RPMI7951 (cell line): ENCODE data around the gene BTN3A1. TPM values are rescaled to one million over a fixed set of nuclear protein-coding genes. Genes with fewer than 3 reads are reported as not detected.
"Not testable (repeated sequence)": the region's sequence is repeated elsewhere in the genome, so short reads cannot be mapped to it uniquely, and the experiment has no call there.

Experiments
- DNase-seq: peaks from one replicate; pipeline ENCODE4 v3.0.0-alpha.2; 2012; ENCODE audit warnings: low read depth
- total RNA-seq: library from RNA; depleted of rRNA; stranded (reverse); fragments of >200 nt; shearing (Covaris generic); gene quantifications from 2 replicates; pipeline ENCODE4 v1.2.3, GENCODE V29; 2014

BTN3A1 gene
- total RNA-seq, 1 experiment from 2014 or later = 22.3 TPM

- DNase-seq = no peak
Measured at GRCh38 chr6:26415036-26415614, 13.1 kb downstream of the BTN3A1 start.

- DNase-seq = peak; percentile 29
Measured at GRCh38 chr6:26415791-26416190, 13.7 kb downstream of the BTN3A1 start.

GRCh38 chr6:26416288-26416687, 14.2 kb downstream of the BTN3A1 start:
- DNase-seq = no peak

GRCh38 chr6:26418077-26418476, 16.0 kb downstream of the BTN3A1 start:
- not testable (repeated sequence) for DNase-seq

- DNase-seq = not testable (repeated sequence)
Measured at GRCh38 chr6:26418795-26419194, 16.7 kb downstream of the BTN3A1 start.

- peak; percentile 70 for DNase-seq
Measured at GRCh38 chr6:26420688-26421171, 18.7 kb downstream of the BTN3A1 start.

- DNase-seq = peak; percentile 92
Measured at GRCh38 chr6:26421259-26422144, 19.4 kb downstream of the BTN3A1 start.

- no peak for DNase-seq
Measured at GRCh38 chr6:26422329-26422728, 20.3 kb downstream of the BTN3A1 start.

- no peak for DNase-seq
Measured at GRCh38 chr6:26426691-26427450, 24.8 kb downstream of the BTN3A1 start.

- DNase-seq = no peak
Measured at GRCh38 chr6:26427451-26427809, 25.4 kb downstream of the BTN3A1 start.

- DNase-seq = no peak
Measured at GRCh38 chr6:26428206-26428605, 26.1 kb downstream of the BTN3A1 start.

- DNase-seq = no peak
Measured at GRCh38 chr6:26430787-26431186, 28.7 kb downstream of the BTN3A1 start.

GRCh38 chr6:26431258-26432172, 29.4 kb downstream of the BTN3A1 start:
- DNase-seq = no peak

- DNase-seq = no peak
Measured at GRCh38 chr6:26432627-26433201, 30.6 kb downstream of the BTN3A1 start.

- DNase-seq = not testable (repeated sequence)
Measured at GRCh38 chr6:26433680-26434079, 31.6 kb downstream of the BTN3A1 start.

GRCh38 chr6:26436018-26436417, 33.9 kb downstream of the BTN3A1 start:
- no peak for DNase-seq

- no peak for DNase-seq
Measured at GRCh38 chr6:26437550-26437949, 35.5 kb downstream of the BTN3A1 start.

GRCh38 chr6:26438000-26438399, 35.9 kb downstream of the BTN3A1 start:
- no peak for DNase-seq

- DNase-seq = no peak
Measured at GRCh38 chr6:26439151-26440125, 37.4 kb downstream of the BTN3A1 start.

GRCh38 chr6:26440977-26441358, 38.9 kb downstream of the BTN3A1 start:
- DNase-seq = no peak
